VCaP (cell line): ENCODE data around the gene CCDC192.

Source experiments
- H3K27ac ChIP-seq: fragments of 450-650 bp; 2 replicates; pipeline ENCODE4 v1.5.1; 2017
- CTCF ChIP-seq: fragments of 450-650 bp; conservative IDR thresholded peaks from 2 replicates; pipeline ENCODE4 v1.5.1; 2017; ENCODE audit warnings: mild to moderate bottlenecking, moderate library complexity

Gene CCDC192

GRCh38 chr5:127976991-127977717, 274.0 kb downstream of the CCDC192 start:
- no peak overlapping the region for H3K27ac ChIP-seq
- TF ChIP-seq CTCF = no peak

GRCh38 chr5:127978738-127979300, 275.6 kb downstream of the CCDC192 start:
- no peak for TF ChIP-seq CTCF

GRCh38 chr5:127979475-127979874, 276.3 kb downstream of the CCDC192 start:
- H3K27ac ChIP-seq = no peak overlapping the region
- no peak for TF ChIP-seq CTCF

More at GRCh38 chr5:127978738-127979300, 275.6 kb downstream of the CCDC192 start:
- no peak overlapping the region for H3K27ac ChIP-seq

- H3K27ac ChIP-seq = peak overlapping the region; percentile 29
- TF ChIP-seq CTCF = no peak
Measured at GRCh38 chr5:127980843-127981242, 277.7 kb downstream of the CCDC192 start.

GRCh38 chr5:127981498-127981897, 278.3 kb downstream of the CCDC192 start:
- H3K27ac ChIP-seq = peak overlapping the region; percentile 29
- TF ChIP-seq CTCF = no peak

GRCh38 chr5:127985811-127986325, 282.7 kb downstream of the CCDC192 start:
- H3K27ac ChIP-seq = no peak overlapping the region
- TF ChIP-seq CTCF = no peak

- no peak for TF ChIP-seq CTCF
- H3K27ac ChIP-seq = no peak overlapping the region
Measured at GRCh38 chr5:127987354-127988145, 284.4 kb downstream of the CCDC192 start.
